HG03565 (cell line): ENCODE measurements around the gene HECW1.
A peak's percentile ranks its signal among the peaks of the same experiment; 100 is the strongest.
"Not testable (repeated sequence)": the region's sequence is repeated elsewhere in the genome, so short reads cannot be mapped to it uniquely, and the experiment has no call there.

Experiments
- ATAC-seq: cut with Tn5 transposase; IDR thresholded peaks from one replicate; pipeline ENCODE4 v1.9.1; 2021; ENCODE audit warnings: mild to moderate bottlenecking, moderate library complexity; ENCODE audit not compliant: unreplicated experiment

The HECW1 gene

DNA sequence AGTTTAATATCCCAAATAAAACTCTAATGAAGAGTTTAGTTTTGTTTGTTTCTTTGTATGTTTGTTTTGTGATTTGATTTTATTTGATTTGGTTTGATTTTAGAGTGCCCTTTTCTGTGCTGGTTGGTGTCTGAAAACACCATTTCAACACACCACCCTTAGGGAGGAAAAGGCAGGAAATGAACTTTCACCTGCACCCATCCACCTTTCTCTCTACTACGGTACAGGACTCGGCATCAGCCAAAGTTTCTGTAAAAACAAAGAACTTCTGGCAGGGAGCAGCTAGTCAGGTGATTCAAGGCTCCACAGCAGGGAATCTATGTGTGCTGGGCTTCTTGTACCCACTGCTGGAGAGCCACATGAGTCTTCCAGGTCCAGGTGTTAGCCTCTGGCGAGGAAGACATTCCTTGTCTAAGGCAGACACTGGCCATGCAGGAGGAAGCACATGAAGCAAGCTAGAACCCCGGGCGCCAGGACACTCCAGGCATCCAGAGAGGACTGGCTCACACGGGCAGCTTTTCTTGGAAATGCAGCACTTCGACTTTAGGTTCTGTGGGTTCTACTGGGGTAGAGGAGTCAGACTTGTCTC lies 448.4 kb downstream of the HECW1 start:
- no peak for ATAC-seq

DNA sequence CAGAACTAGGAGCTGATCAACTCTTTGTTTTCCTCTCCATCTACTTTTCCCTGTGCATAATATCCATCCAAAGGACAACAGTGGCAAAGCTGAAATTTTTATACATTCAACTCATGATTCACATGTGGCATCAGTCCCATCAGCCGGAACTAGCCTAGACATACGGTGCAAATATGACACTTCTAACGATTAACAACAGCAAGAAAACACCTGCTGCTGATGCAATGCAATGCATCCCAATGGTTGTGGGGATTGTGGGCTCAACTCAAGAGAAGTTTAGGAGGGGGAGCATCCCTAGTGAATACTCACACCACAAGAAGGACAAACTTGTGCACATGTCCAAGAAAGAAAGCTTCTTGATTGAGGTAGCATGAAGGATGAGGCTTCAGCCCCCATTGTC lies 449.9 kb downstream of the HECW1 start:
- no peak for ATAC-seq

DNA sequence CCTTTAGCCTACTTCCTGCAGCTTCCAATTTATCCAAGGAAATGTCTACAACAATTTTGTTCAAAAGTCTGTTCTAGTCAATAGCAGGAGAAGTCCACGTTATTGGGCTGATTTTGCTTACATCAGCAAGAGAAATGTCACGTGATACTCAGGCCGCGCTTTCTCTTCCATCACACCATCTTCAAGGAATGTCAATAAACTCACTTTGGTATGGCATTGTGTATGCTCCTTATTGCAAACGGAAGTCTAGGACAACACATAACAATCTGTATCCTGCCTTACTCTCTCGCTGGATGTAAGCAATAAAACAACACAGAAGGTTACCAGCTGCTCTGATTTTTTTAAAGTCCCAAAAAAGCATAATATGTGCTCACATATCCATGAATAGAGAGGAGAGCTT lies 453.3 kb downstream of the HECW1 start:
- ATAC-seq: no peak

DNA sequence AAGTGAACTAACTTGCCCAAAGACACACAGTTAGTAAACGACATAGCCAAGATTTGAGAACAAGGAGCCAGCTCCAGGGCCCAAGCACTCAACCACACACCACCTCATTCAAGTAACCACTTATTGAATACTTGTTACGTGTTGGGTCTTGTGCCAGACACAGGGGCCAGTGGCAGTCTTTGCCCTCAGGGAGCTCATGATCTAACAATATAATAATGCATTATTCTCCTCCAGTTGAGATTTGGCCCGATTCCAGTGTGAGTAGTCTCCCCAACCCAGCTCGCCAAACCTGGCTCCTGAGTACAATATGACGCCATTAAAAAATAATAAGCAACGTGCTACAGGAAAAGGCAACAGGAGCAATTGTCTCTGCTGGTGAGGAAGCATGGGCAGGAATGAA lies 456.1 kb downstream of the HECW1 start:
- no peak for ATAC-seq

DNA sequence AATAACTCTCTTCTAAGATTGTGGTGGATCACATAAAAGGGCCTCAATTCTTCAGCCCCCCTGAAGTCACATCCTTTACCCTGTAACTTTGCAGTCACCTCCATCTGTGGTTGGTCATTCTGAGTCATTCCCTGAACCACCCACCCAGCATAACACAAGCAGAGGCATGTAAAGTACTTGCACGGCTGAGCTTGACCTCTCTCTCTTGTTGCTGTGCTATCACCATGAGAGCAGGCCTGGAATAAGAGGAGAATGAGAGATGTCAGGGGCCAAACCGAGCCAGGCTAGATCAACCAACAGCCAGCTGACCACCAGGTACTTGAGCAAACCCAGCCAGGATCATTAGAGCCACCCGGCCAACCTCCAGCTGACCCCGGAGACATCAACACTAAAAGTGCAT lies 457.0 kb downstream of the HECW1 start:
- ATAC-seq: peak; percentile 77

DNA sequence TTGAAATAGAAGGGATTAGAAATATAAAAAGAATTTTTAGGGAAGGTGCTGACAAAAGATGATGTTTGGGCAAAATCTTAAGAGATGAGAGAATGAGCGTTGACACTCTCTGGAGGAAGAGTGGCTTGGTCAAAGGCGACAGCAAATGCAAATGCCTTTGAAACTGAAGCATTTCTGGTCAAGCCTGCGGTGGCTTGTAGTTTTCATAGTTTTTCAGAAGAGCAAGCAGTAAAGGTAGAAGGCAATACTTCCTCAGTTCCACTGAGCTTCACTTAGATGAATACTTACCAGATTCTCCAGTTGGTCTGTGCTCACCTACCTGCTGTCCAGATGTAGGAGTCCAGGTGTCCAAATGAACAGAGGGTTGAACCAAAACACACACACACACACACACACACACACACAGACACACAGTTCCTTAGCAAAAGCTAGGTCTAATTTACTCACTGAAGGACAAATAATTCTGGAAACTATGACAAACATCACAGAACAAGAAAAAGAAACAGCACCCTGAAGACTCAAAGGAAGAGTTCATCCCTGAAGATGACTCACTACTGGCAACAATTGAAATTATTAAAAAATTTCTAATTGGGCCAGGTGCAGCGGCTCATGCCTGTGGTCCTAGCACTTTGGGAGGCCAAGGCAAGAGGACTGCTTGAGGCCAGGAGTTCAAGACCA lies 458.4 kb downstream of the HECW1 start:
- ATAC-seq: peak; percentile 64

DNA sequence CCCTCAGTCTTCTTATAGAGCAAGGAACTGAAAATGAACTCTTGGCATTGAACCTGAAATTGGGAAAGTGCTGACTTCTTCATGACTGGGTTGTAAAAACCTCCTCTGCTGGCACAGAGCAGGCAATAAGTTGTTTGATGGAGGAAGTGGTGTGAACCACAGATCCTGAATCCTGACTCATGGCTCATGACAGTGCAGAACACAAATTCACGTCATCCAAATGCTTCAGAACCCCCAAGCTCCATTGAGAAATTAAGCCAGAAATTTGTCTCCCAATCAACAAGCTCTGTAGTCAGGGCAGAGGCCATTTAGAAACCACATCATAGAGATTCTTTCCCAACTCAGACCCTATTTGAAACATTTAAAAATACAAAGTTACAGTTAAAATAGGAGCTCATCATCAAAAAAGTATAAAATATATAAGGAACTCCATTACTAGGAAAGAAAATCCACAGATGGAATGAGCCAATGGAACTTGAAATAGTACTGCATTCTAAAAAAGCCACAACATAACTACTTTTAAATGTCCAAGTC lies 460.1 kb downstream of the HECW1 start:
- ATAC-seq: no peak

DNA sequence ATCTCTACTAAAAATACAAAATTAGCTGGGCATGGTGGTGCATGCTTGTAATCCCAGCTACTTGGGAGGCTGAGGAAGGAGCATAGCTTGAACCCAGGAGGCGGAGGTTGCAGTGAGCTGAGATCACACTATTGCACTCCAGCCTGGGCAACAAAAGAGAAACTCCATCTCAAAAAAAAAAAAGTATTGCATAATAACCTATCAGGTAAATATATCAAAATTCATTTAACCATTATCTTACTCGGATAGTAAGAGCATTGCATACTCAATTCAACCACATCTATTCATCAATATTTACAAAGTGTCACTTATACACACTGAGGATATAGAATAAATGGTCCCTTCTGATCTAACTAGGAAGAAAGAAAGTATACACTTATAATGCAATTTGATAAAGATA lies 461.4 kb downstream of the HECW1 start:
- ATAC-seq: not testable (repeated sequence)

DNA sequence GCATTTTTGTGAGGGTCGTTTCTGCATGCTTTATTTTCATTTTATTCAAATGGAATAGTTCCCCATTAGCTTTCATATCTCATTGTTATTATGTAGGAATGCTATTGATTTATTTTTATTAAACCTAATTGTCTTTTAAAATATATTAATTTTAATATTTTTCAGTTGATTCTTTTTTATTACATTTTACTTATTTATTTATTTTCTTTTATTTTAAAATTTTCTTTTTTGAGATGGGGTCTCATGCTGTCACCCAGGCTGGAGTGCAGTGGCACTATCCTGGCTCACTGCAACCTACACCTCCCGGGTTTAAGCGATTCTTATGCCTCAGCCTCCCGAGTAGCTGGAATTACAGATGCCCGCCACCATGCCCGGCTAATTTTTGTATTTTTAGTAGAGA lies 463.1 kb downstream of the HECW1 start:
- ATAC-seq: no peak

DNA sequence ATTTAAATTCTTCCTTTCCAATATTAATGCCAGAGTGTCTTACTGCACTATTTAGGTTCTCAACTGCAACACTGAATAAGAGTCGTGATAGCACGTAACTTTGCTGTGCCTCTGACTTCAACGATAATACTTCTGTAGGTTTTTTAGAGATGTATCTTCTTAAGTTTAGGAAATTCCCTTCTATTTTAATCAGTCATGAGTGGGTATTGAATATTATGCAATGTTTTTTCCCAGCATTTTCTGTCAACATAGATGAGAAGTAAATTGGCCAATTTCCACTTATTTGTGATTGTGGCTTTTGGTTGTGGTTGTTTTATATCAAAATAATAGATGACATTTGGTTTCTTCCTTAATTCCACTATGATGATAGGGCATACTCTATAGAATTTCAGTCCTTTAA lies 463.8 kb downstream of the HECW1 start:
- no peak for ATAC-seq

DNA sequence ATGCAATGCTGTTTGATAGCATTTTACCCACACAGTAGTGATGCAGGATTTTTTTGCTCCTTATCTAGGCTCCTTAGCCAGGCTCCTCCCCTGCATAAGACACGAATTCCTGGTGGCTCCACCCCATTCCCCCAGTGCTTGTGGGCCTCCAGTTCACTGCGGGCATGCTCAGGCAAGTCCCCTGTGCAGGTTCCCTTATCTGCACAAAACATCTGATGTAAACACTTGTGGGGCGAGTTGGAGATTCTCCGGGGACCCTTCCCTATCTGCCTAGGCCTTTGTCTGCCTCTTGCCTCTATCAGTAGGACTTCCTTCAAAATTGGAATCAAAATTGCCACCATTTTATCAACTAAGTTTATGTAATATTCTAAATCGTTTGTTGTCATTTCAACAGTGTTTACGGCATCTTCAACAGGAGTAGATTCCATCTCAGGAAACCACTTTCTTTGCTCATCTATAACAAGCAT lies 465.1 kb downstream of the HECW1 start:
- ATAC-seq: no peak

DNA sequence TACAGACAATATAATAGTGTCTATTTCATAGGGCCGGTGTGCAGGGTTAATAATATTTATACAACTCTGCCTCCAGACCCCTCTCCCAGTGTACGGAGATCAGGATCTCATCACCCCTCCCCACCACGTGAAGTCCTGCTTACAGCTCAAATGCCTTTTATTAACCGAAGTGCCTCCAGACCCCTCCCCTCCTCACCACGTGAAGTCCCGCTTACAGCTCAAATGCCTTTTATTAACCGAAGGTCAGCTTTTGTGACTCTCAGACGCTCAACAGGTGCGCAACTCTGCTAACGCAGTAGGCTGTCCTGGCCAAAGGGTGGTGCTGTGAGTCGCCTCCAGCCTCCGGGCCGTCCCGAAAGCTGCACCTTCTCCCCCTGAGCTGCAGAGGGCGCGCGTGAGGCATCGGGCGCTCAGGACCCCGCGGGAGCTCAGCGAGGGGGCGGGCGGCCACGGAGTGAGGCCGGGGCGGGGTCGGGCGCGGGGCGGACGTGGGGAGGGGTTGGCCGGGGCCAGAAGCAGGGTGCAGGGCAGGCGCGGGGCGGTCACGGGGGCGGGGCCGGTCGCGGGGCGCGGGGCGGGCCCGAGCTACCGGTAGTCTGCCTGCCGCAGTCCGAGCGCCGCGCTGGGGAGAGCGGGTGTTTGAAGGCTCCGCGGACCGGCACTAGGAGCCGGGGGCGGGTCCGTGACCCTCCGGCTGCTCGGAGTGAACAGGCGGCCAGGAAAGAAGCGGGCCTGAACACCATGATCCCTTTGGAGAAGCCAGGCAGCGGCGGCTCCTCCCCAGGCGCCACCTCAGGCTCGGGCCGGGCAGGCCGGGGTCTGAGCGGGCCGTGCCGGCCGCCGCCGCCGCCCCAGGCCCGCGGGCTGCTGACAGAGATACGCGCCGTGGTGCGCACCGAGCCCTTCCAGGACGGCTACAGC lies 470.3 kb downstream of the HECW1 start, which contains the start of gene STK17A:
Gene STK17A, plus strand, starts transcription at position 606 of the 921 bp plus-strand sequence. Its CDS starts 136 bp downstream, at position 742.
- peak; percentile 50 for ATAC-seq

DNA sequence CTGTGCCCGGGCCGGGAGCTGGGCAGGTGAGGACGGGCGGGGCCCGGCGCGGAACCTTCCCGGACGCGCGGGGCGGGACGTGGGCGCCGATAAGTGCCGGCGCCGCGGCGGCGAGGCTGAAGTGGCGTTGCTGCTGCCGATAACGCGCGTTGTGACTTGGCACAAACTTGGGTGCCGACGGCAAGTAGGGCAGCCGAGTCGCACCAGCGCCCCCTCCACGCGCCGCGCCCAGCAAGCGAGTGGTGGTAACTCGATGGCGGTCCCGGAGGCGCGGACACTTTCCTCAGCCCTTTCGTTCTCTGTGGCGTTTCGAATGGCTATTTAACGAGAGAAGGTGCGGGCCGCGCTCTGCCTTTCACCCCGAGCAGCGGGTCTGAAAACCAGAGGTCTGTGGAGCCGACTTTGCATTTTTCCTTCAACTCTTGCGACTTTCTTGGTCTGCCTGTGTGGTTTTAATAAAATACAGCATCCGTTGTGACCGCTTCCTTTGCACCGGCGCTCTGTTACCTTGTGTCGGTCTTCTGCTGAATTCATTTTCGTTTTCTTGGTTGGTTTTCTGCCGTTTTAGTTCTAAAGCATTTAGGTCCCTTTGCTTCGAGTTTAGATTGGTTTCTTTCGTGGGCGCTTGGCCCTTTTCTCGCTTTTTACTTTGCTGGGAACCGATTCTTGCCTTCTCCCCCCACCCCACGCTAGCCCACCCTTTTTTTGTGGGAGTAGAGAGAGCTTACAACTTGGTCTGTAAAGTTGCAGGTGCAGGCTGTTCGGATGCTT lies 471.2 kb downstream of the HECW1 start:
- peak; percentile 5 for ATAC-seq

DNA sequence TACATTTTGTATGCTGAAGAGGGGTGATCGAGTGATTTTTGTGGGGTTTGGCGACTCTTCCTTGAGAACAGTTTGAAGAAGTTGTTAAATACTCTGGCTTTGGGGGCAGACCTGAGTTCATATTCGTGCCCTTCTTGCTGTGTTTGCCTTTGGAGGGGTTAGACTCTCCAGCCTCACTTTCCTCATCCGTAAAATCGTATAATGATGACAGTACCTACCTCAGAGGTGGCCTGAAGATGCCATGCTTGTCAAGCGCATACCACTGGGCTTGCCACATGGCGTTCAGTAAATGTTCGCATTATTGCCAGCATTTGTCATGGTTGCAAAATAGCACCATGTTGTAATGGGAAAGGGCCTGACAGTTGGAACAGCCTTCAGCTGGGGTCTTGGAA lies 471.7 kb downstream of the HECW1 start:
- ATAC-seq: no peak

DNA sequence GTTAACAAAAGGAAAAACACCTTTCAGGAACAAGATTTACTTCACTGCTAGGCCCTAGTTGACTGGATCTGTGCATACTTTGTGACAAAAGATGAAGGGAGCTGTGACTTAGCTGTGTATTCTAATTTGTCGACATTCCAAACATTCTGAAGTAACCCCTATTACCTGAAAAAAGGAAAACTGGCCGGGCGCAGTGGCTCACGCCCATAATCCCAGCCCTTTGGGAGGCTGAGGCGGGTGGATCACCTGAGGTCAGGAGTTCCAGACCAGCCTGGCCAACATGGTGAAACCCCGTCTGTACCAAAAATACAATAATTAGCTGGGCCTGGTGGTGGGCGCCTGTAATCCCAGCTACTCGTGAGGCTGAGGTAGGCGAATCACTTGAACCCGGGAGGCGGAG lies 472.3 kb downstream of the HECW1 start:
- ATAC-seq: not testable (repeated sequence)

DNA sequence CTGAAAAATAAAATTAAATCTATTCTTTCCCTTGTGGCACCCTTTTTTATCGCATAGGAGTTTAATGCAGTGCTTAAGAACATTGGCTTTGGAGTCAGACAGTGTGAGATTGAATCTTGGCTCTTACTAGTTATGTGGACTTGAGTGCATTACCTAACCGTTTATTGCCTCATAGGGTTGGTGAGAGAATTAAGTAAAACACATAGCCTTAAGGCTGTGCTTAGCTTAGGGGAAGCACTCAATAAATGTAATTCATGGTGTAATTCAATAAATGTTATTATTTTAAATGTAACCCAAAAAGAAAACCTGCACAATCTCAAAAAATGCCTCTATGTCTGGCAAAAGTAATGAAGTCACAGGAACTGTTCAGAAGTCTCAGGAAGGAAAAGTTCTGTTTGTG lies 473.1 kb downstream of the HECW1 start:
- ATAC-seq: no peak

DNA sequence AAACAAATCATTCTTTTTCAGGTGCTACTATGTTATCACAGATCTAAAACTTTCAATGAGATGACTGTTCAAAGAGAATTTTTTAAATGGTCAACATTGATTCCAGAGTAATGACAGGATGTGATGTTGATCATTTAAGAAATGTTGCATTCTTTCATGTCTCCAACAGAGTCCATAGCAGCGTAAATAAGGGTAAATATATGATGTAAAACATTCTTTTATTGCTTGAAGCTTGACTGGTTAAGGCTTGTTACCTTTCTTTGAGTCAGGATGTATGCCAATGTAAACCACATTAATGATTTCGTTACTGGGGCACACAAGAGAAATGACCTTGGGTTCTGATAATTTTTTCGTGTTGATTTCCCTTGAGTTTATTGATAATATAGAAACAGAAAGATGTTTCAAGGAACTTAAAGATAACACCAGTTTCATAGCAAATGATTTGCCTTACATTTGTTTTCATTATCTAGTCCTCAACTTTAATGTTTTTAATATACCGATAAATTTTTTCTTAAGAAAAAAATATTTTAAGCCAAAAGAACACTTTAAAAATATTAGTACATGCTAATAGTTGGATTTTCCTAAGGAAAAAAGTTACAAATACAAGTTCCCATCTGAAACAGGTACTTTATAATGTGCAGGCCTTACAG lies 473.9 kb downstream of the HECW1 start:
- no peak for ATAC-seq

DNA sequence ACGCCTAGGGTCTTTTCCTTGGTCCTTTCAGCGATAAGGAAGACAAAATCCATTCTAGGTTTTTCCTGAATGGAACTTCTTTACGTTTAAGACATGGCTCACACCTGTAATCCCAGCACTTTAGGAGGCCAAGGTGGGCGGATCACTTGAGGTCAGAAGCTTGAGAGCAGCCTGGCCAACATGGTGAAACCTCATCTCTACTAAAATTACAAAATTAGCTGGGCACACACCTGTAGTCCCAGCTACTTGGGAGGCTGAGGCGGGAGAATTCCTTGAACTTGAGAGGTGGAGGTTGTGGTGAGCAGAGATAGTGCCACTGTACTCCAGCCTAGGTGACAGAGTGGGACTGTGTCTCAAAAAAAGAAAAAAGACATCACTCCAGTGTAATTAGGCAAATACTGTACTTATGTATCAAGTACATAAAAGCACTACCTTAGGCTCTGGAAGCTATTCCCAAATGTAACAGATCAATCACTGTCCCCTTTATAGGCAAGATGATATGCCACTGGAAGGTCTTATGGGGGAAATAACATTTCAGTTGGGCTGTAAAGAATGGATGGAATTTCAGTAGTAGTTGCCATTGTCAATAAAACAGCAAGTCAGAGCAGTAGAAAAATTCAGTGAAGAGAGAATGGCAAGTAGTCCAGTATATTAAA lies 476.2 kb downstream of the HECW1 start:
- ATAC-seq: no peak

DNA sequence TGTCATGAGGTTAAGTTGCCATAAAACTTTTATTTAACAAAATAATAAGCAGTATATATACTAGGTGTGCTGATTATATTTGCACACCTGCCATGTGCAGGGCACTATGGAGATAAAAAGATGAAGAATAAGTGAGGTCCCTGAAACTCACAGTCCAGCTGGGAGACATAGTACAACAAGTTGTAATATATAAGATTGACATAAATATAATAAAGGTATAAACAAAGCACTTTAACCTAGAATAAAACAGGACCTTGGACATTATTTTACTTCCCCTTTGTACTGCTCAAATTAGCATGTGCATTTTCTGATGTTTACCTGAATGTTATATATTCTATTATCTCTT lies 476.7 kb downstream of the HECW1 start:
- ATAC-seq: no peak

DNA sequence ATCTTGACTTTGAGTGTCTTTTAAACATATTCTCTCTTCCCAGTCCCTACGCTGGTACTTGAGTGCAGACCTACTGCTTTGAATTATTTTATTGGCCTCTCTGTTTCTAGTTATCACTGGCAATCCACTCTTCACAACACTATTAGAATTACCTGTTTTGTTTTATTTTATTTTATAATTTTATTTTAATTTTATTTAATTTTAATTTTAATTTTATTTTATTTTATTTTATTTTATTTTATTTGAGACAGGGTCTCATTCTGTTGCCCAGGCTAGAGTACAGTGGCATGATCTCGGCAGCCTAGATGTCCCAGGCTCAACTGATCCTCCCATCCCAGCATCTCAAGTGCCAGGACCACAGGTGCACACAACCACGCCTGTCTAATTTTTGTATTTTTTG lies 477.3 kb downstream of the HECW1 start:
- no peak for ATAC-seq
